ENCODE data around the gene HNRNPK. TPM values are rescaled to one million over a fixed set of nuclear protein-coding genes. Genes with fewer than 3 reads are reported as not detected.
"Not testable (repeated sequence)": the region's sequence is repeated elsewhere in the genome, so short reads cannot be mapped to it uniquely, and the experiment has no call there.

HNRNPK gene
- total and polyA plus RNA-seq, 4 donors = 535 to 647 (median 584) TPM

- H3K36me3 ChIP-seq (ENCODE audit: control insufficient read depth, insufficient read depth, low read length) = peaks cover 12% of the 10 kb centered on the region
- no peaks in the 10 kb centered on the region for H3K9me3 ChIP-seq (ENCODE audit: control insufficient read depth, insufficient read depth, low read length)
- no peak overlapping the region for H3K27ac ChIP-seq (ENCODE audit: low read depth, low read length)
- DNase-seq (ENCODE audit: low read depth in 4 of 6, low spot score in 6 of 6) = no peak
- H3K27me3 ChIP-seq (ENCODE audit: control insufficient read depth, insufficient read depth, low read length) = no peaks in the 10 kb centered on the region
- H3K4me3 ChIP-seq (ENCODE audit: low read depth, low read length) = no peak overlapping the region
- 64% methylated on average over 2 of the region's 8 CpGs for WGBS (ENCODE audit: insufficient coverage)
- no peaks in the 10 kb centered on the region for H3K4me1 ChIP-seq (ENCODE audit: control insufficient read depth, insufficient read depth, low read length)
Observed at GRCh38 chr9:83966209-83966582, 13.8 kb downstream of the HNRNPK start.

GRCh38 chr9:83965350-83966208 is 14.4 kb downstream of the HNRNPK start:
- no peak overlapping the region for H3K27ac ChIP-seq (ENCODE audit: low read depth, low read length)

GRCh38 chr9:83964973-83965349 is 15.1 kb downstream of the HNRNPK start:
- WGBS (ENCODE audit: insufficient coverage) = 55% methylated on average over 1 of the region's 2 CpGs
- H3K4me3 ChIP-seq (ENCODE audit: low read depth, low read length) = no peak overlapping the region
- DNase-seq (ENCODE audit: low read depth in 4 of 6, low spot score in 6 of 6) = no peak
- H3K27ac ChIP-seq (ENCODE audit: low read depth, low read length) = no peak overlapping the region
- no peaks in the 10 kb centered on the region for H3K9me3 ChIP-seq (ENCODE audit: control insufficient read depth, insufficient read depth, low read length)
- H3K27me3 ChIP-seq (ENCODE audit: control insufficient read depth, insufficient read depth, low read length) = no peaks in the 10 kb centered on the region
- H3K36me3 ChIP-seq (ENCODE audit: control insufficient read depth, insufficient read depth, low read length) = peaks cover 6% of the 10 kb centered on the region
- H3K4me1 ChIP-seq (ENCODE audit: control insufficient read depth, insufficient read depth, low read length) = no peaks in the 10 kb centered on the region

More at GRCh38 chr9:83965350-83966208, 14.4 kb downstream of the HNRNPK start:
- no peaks in the 10 kb centered on the region for H3K4me1 ChIP-seq (ENCODE audit: control insufficient read depth, insufficient read depth, low read length)
- H3K4me3 ChIP-seq (ENCODE audit: low read depth, low read length) = no peak overlapping the region
- DNase-seq (ENCODE audit: low read depth in 4 of 6, low spot score in 6 of 6) = no peak
- 67% methylated on average over 9 of the region's 11 CpGs for WGBS (ENCODE audit: insufficient coverage)
- peaks cover 6% of the 10 kb centered on the region for H3K36me3 ChIP-seq (ENCODE audit: control insufficient read depth, insufficient read depth, low read length)
- no peaks in the 10 kb centered on the region for H3K27me3 ChIP-seq (ENCODE audit: control insufficient read depth, insufficient read depth, low read length)
- no peaks in the 10 kb centered on the region for H3K9me3 ChIP-seq (ENCODE audit: control insufficient read depth, insufficient read depth, low read length)

- Histone ChIP-seq H3K27ac (ENCODE audit: low read depth, low read length) (no peak overlapping the region), H3K9me3 (ENCODE audit: control insufficient read depth, insufficient read depth, low read length) (no peaks in the 10 kb centered on the region), H3K27me3 (ENCODE audit: control insufficient read depth, insufficient read depth, low read length) (no peaks in the 10 kb centered on the region), H3K4me1 (ENCODE audit: control insufficient read depth, insufficient read depth, low read length) (peaks cover under 1% of the 10 kb centered on the region), H3K36me3 (ENCODE audit: control insufficient read depth, insufficient read depth, low read length) (peaks cover 6% of the 10 kb centered on the region), H3K4me3 (ENCODE audit: low read depth, low read length) (no peak overlapping the region)
- no peak for DNase-seq (ENCODE audit: low read depth in 4 of 6, low spot score in 6 of 6)
- 29% methylated on average over 1 of the region's 3 CpGs for WGBS (ENCODE audit: insufficient coverage)
Observed at GRCh38 chr9:83962165-83962564, 17.9 kb downstream of the HNRNPK start.

- Histone ChIP-seq H3K36me3 (ENCODE audit: control insufficient read depth, insufficient read depth, low read length) (peaks cover 2% of the 10 kb centered on the region), H3K27me3 (ENCODE audit: control insufficient read depth, insufficient read depth, low read length) (no peaks in the 10 kb centered on the region), H3K9me3 (ENCODE audit: control insufficient read depth, insufficient read depth, low read length) (no peaks in the 10 kb centered on the region), H3K4me1 (ENCODE audit: control insufficient read depth, insufficient read depth, low read length) (peaks cover 12% of the 10 kb centered on the region), H3K27ac (ENCODE audit: low read depth, low read length) (no peak overlapping the region), H3K4me3 (ENCODE audit: low read depth, low read length) (no peak overlapping the region)
- 90% methylated on average over 4 of the region's 5 CpGs for WGBS (ENCODE audit: insufficient coverage)
- no peak for DNase-seq (ENCODE audit: low read depth in 4 of 6, low spot score in 6 of 6)
Observed at GRCh38 chr9:83960991-83961390, 19.0 kb downstream of the HNRNPK start.

GRCh38 chr9:83959061-83959460 is 21.0 kb downstream of the HNRNPK start:
- Histone ChIP-seq H3K9me3 (ENCODE audit: control insufficient read depth, insufficient read depth, low read length) (no peaks in the 10 kb centered on the region), H3K36me3 (ENCODE audit: control insufficient read depth, insufficient read depth, low read length) (peaks cover 6% of the 10 kb centered on the region), H3K4me1 (ENCODE audit: control insufficient read depth, insufficient read depth, low read length) (peaks cover 14% of the 10 kb centered on the region), H3K27ac (ENCODE audit: low read depth, low read length) (no peak overlapping the region), H3K27me3 (ENCODE audit: control insufficient read depth, insufficient read depth, low read length) (no peaks in the 10 kb centered on the region), H3K4me3 (ENCODE audit: low read depth, low read length) (no peak overlapping the region)
- WGBS (ENCODE audit: insufficient coverage) = 50% methylated on average over 1 of the region's 4 CpGs
- no peak for DNase-seq (ENCODE audit: low read depth in 4 of 6, low spot score in 6 of 6)

- no peak for DNase-seq (ENCODE audit: low read depth in 4 of 6, low spot score in 6 of 6)
- H3K27me3 ChIP-seq (ENCODE audit: control insufficient read depth, insufficient read depth, low read length) = no peaks in the 10 kb centered on the region
- H3K4me1 ChIP-seq (ENCODE audit: control insufficient read depth, insufficient read depth, low read length) = peaks cover 14% of the 10 kb centered on the region
- H3K36me3 ChIP-seq (ENCODE audit: control insufficient read depth, insufficient read depth, low read length) = peaks cover 19% of the 10 kb centered on the region
- H3K4me3 ChIP-seq (ENCODE audit: low read depth, low read length) = peak overlapping the region; percentile 76
- H3K27ac ChIP-seq (ENCODE audit: low read depth, low read length) = no peak overlapping the region
- no peaks in the 10 kb centered on the region for H3K9me3 ChIP-seq (ENCODE audit: control insufficient read depth, insufficient read depth, low read length)
- WGBS (ENCODE audit: insufficient coverage) = no CpG with 5 or more reads among the region's 4 CpGs
Observed at GRCh38 chr9:83957248-83957513, 22.8 kb downstream of the HNRNPK start.

GRCh38 chr9:83956436-83957247 is 23.4 kb downstream of the HNRNPK start:
- Histone ChIP-seq H3K27ac (ENCODE audit: low read depth, low read length) (peak overlapping the region; percentile 34), H3K4me3 (ENCODE audit: low read depth, low read length) (peak overlapping the region; percentile 76), H3K9me3 (ENCODE audit: control insufficient read depth, insufficient read depth, low read length) (no peaks in the 10 kb centered on the region), H3K27me3 (ENCODE audit: control insufficient read depth, insufficient read depth, low read length) (no peaks in the 10 kb centered on the region), H3K4me1 (ENCODE audit: control insufficient read depth, insufficient read depth, low read length) (peaks cover 14% of the 10 kb centered on the region), H3K36me3 (ENCODE audit: control insufficient read depth, insufficient read depth, low read length) (peaks cover 23% of the 10 kb centered on the region)
- WGBS (ENCODE audit: insufficient coverage) = 4% methylated on average over 57 of the region's 57 CpGs
- peak in 5 of 6 donors; percentile 35 to 91 (median 73) for DNase-seq (ENCODE audit: low read depth in 4 of 6, low spot score in 6 of 6)

- Histone ChIP-seq H3K4me3 (ENCODE audit: low read depth, low read length) (peak overlapping the region; percentile 76), H3K27ac (ENCODE audit: low read depth, low read length) (peak overlapping the region; percentile 34), H3K9me3 (ENCODE audit: control insufficient read depth, insufficient read depth, low read length) (no peaks in the 10 kb centered on the region), H3K36me3 (ENCODE audit: control insufficient read depth, insufficient read depth, low read length) (peaks cover 26% of the 10 kb centered on the region), H3K27me3 (ENCODE audit: control insufficient read depth, insufficient read depth, low read length) (no peaks in the 10 kb centered on the region), H3K4me1 (ENCODE audit: control insufficient read depth, insufficient read depth, low read length) (peaks cover 14% of the 10 kb centered on the region)
- DNase-seq (ENCODE audit: low read depth in 4 of 6, low spot score in 6 of 6) = no peak
- WGBS (ENCODE audit: insufficient coverage) = 35% methylated on average over 23 of the region's 23 CpGs
Observed at GRCh38 chr9:83956086-83956435, 24.0 kb downstream of the HNRNPK start.

- H3K9me3 ChIP-seq (ENCODE audit: control insufficient read depth, insufficient read depth, low read length); H3K27ac ChIP-seq (ENCODE audit: low read depth, low read length); DNase-seq (ENCODE audit: low read depth in 4 of 6, low spot score in 6 of 6); H3K4me3 ChIP-seq (ENCODE audit: low read depth, low read length); H3K27me3 ChIP-seq (ENCODE audit: control insufficient read depth, insufficient read depth, low read length); H3K4me1 ChIP-seq (ENCODE audit: control insufficient read depth, insufficient read depth, low read length): not testable (repeated sequence)
- 98% methylated on average over 22 of the region's 39 CpGs for WGBS (ENCODE audit: insufficient coverage)
- H3K36me3 ChIP-seq (ENCODE audit: control insufficient read depth, insufficient read depth, low read length) = peaks cover 51% of the 10 kb centered on the region
Observed at GRCh38 chr9:83948096-83948495, 31.9 kb downstream of the HNRNPK start.

Measured in spinal cord (tissue), 10 donors.